SK-N-SH treated with all-trans-retinoic acid at 6 μM for 48 hours (cell line): ENCODE results near the gene IFITM1.

ENCODE experiments used
- ARNTL ChIP-seq: fragments of 450-650 bp; formaldehyde crosslinking; IDR thresholded peaks from 2 replicates; pipeline ENCODE4 v1.5.0; 2020; ENCODE audit warnings: low read depth, mild to moderate bottlenecking, moderate library complexity, borderline replicate concordance
- BACH2 ChIP-seq: fragments of 250-450 bp; sonication (Bioruptor Pico); IDR thresholded peaks from 2 replicates; pipeline ENCODE4 v1.9.0; 2021; ENCODE audit warnings: mild to moderate bottlenecking, borderline replicate concordance
- ISL1 ChIP-seq: fragments of 250-450 bp; sonication (Bioruptor Pico); IDR thresholded peaks from 2 replicates; pipeline ENCODE4 v2.1.2; 2022; ENCODE audit warnings: mild to moderate bottlenecking, moderate library complexity
- OSR1 ChIP-seq: fragments of 250-450 bp; sonication (Bioruptor Pico); IDR thresholded peaks from 2 replicates; pipeline ENCODE4 v1.8.0; 2022; ENCODE audit warnings: moderate library complexity, mild to moderate bottlenecking, inconsistent platforms
- RARB ChIP-seq: fragments of 250-450 bp; sonication (Bioruptor Pico); IDR thresholded peaks from 2 replicates; pipeline ENCODE4 v1.8.0; 2021; ENCODE audit warnings: mild to moderate bottlenecking, moderate library complexity
- ZC3H10 ChIP-seq: fragments of 250-450 bp; sonication (Bioruptor Pico); IDR thresholded peaks from 2 replicates; pipeline ENCODE4 v1.5.1; 2021; ENCODE audit warnings: mild to moderate bottlenecking, moderate library complexity
- ZFP30 ChIP-seq: fragments of 450-650 bp; formaldehyde crosslinking; IDR thresholded peaks from 2 replicates; pipeline ENCODE4 v1.5.0; 2022; ENCODE audit warnings: mild to moderate bottlenecking, moderate library complexity
- ZNF565 ChIP-seq: fragments of 450-650 bp; formaldehyde crosslinking; conservative IDR thresholded peaks from 2 replicates; pipeline ENCODE4 v1.5.0; 2020; ENCODE audit warnings: low read depth, mild to moderate bottlenecking, moderate library complexity
- ZNF8 ChIP-seq: fragments of 450-650 bp; formaldehyde crosslinking; IDR thresholded peaks from 2 replicates; pipeline ENCODE4 v1.5.0; 2020; ENCODE audit warnings: mild to moderate bottlenecking, moderate library complexity
- TF ChIP-seq, protein P1 (sequence below): fragments of 250-450 bp; sonication (Bioruptor Pico); IDR thresholded peaks from 2 replicates; pipeline ENCODE4 v1.8.0; 2021; ENCODE audit warnings: low read depth, mild to moderate bottlenecking, moderate library complexity, borderline replicate concordance
- TF ChIP-seq, protein P2 (sequence below): fragments of 250-450 bp; sonication (Bioruptor Pico); IDR thresholded peaks from 2 replicates; pipeline ENCODE4 v1.5.1; 2020; ENCODE audit warnings: low read depth, mild to moderate bottlenecking, moderate library complexity
- TF ChIP-seq, protein P3 (sequence below): fragments of 250-450 bp; sonication (Bioruptor Pico); IDR thresholded peaks from 2 replicates; pipeline ENCODE4 v1.8.0; 2020; ENCODE audit warnings: mild to moderate bottlenecking, moderate library complexity, borderline replicate concordance

DNA sequence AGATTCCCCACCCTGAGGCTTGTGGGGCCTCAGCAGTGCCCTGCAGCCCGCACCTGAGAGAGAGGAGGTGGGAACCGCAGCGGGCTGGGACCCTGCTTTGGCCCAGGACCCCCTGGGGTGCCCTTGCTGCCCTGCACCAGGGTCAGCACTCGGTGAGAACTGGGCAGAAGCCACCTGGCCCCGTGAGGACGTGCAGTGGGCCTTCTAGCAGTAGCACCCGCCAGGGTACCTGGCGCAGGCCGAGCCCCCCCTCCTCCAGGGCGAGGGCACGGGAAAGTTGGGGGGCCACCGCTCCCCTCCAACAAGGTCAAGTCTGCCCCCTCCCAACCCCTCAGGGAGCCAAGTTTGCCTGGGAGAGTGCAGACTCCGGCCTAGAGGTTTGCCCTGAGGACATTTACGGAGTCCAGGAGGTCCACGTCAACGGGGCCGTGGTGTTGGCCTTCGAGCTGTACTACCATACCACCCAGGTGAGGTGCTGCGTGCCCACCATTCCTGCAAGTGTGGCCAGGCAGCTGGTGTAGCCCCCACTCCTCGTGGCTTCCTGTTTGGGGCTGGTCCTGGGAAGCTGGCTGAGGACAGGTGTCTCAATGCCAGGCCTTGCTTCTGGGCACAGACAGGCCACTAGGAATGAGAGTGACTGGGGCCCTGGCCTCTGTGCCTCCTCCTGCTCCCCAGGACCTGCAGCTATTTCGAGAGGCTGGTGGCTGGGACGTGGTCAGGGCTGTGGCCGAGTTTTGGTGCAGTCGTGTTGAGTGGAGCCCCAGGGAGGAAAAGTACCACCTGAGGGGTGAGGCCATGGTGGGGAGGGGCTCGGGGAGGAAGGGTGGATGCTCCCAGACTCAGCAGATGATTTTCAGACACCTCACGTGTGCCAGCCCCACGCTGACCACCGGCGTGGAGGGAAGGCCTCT, 21.4 kb upstream of the IFITM1 start:
- no peak for TF ChIP-seq OSR1 (CRISPR knock-in tag)
- TF ChIP-seq RARB: no peak
- TF ChIP-seq ZC3H10 (CRISPR knock-in tag): no peak
- TF ChIP-seq BACH2 (CRISPR knock-in tag): no peak
- TF ChIP-seq ZNF565 (CRISPR knock-in tag): no peak
- TF ChIP-seq, protein P1, sequence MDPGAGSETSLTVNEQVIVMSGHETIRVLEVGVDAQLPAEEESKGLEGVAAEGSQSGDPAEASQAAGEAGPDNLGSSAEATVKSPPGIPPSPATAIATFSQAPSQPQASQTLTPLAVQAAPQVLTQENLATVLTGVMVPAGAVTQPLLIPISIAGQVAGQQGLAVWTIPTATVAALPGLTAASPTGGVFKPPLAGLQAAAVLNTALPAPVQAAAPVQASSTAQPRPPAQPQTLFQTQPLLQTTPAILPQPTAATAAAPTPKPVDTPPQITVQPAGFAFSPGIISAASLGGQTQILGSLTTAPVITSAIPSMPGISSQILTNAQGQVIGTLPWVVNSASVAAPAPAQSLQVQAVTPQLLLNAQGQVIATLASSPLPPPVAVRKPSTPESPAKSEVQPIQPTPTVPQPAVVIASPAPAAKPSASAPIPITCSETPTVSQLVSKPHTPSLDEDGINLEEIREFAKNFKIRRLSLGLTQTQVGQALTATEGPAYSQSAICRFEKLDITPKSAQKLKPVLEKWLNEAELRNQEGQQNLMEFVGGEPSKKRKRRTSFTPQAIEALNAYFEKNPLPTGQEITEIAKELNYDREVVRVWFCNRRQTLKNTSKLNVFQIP (CRISPR knock-in tag): no peak
- no peak for TF ChIP-seq ARNTL
- TF ChIP-seq ZNF8 (CRISPR knock-in tag): no peak
- no peak for TF ChIP-seq ISL1 (CRISPR knock-in tag)
- TF ChIP-seq, protein P2, sequence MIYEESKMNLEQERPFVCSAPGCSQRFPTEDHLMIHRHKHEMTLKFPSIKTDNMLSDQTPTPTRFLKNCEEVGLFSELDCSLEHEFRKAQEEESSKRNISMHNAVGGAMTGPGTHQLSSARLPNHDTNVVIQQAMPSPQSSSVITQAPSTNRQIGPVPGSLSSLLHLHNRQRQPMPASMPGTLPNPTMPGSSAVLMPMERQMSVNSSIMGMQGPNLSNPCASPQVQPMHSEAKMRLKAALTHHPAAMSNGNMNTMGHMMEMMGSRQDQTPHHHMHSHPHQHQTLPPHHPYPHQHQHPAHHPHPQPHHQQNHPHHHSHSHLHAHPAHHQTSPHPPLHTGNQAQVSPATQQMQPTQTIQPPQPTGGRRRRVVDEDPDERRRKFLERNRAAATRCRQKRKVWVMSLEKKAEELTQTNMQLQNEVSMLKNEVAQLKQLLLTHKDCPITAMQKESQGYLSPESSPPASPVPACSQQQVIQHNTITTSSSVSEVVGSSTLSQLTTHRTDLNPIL: no peak
- TF ChIP-seq, protein P3, sequence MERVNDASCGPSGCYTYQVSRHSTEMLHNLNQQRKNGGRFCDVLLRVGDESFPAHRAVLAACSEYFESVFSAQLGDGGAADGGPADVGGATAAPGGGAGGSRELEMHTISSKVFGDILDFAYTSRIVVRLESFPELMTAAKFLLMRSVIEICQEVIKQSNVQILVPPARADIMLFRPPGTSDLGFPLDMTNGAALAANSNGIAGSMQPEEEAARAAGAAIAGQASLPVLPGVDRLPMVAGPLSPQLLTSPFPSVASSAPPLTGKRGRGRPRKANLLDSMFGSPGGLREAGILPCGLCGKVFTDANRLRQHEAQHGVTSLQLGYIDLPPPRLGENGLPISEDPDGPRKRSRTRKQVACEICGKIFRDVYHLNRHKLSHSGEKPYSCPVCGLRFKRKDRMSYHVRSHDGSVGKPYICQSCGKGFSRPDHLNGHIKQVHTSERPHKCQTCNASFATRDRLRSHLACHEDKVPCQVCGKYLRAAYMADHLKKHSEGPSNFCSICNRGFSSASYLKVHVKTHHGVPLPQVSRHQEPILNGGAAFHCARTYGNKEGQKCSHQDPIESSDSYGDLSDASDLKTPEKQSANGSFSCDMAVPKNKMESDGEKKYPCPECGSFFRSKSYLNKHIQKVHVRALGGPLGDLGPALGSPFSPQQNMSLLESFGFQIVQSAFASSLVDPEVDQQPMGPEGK (CRISPR knock-in tag): no peak
- no peak for TF ChIP-seq ZFP30 (CRISPR knock-in tag)
